GM18861 (cell line): ENCODE data around the gene USP34.
A peak's percentile ranks its signal among the peaks of the same experiment; 100 is the strongest.
"Not testable (repeated sequence)": the region's sequence is repeated elsewhere in the genome, so short reads cannot be mapped to it uniquely, and the experiment has no call there.

ENCODE experiments used
- ATAC-seq: cut with Tn5 transposase; IDR thresholded peaks from one replicate; pipeline ENCODE4 v1.9.1; 2021; ENCODE audit not compliant: unreplicated experiment

Gene USP34

GRCh38 chr2:61470965-61471904 lies at the start of gene USP34:
Gene USP34 (minus strand): TSS chr2:61471087. CDS start chr2:61470692, 395 bp downstream.
- ATAC-seq = peak; percentile 55

- ATAC-seq = no peak
Measured at GRCh38 chr2:61520261-61520660, 49.4 kb upstream of the USP34 start.

GRCh38 chr2:61512768-61513398 lies 42.0 kb upstream of the USP34 start:
- no peak for ATAC-seq

GRCh38 chr2:61510674-61511671 lies 40.1 kb upstream of the USP34 start:
- ATAC-seq = no peak

GRCh38 chr2:61504949-61505348 lies 34.1 kb upstream of the USP34 start:
- no peak for ATAC-seq

- ATAC-seq = no peak
Measured at GRCh38 chr2:61499060-61499459, 28.2 kb upstream of the USP34 start.

- ATAC-seq = no peak
Measured at GRCh38 chr2:61493523-61493942, 22.6 kb upstream of the USP34 start.

GRCh38 chr2:61492476-61492875 lies 21.6 kb upstream of the USP34 start:
- ATAC-seq = no peak

GRCh38 chr2:61485281-61485680 lies 14.4 kb upstream of the USP34 start:
- ATAC-seq = no peak

GRCh38 chr2:61478086-61478485 lies 7.2 kb upstream of the USP34 start:
- ATAC-seq = no peak

GRCh38 chr2:61476929-61477589 lies 6.2 kb upstream of the USP34 start:
- not testable (repeated sequence) for ATAC-seq

- ATAC-seq = no peak
Measured at GRCh38 chr2:61471905-61472805, 1.3 kb upstream of the USP34 start.

GRCh38 chr2:61470122-61470951 lies 550 bp downstream of the USP34 start:
- no peak for ATAC-seq

GRCh38 chr2:61469424-61470121 lies 1.3 kb downstream of the USP34 start:
- ATAC-seq = no peak

- not testable (repeated sequence) for ATAC-seq
Measured at GRCh38 chr2:61468231-61468630, 2.7 kb downstream of the USP34 start.

GRCh38 chr2:61465045-61465444 lies 5.8 kb downstream of the USP34 start:
- ATAC-seq = no peak

GRCh38 chr2:61463769-61464475 lies 7.0 kb downstream of the USP34 start:
- no peak for ATAC-seq
